Endothelial cell of umbilical vein (primary cell): Measurements from ENCODE around the gene DGKI. TPM values are rescaled to one million over a fixed set of nuclear protein-coding genes. Genes with fewer than 3 reads are reported as not detected.

Experiments used
- BruUV-seq: library from RNA; stranded (reverse); fragments of 400-500 nt; replicated peaks from 2 replicates; lab custom pipeline; 2021; lab: Mats Ljungman, UMichigan
- CTCF ChIA-PET: fragments of 300-600, 350-600 bp; sonication (Branson Sonifier 250); formaldehyde crosslinking; loops from one replicate; lab custom pipeline; 2021; ENCODE audit warnings: antibody characterized with exemption, inconsistent platforms; lab: Charles Lee
- POLR2A ChIA-PET: fragments of 300-600, 350-600 bp; sonication (Branson Sonifier 250); formaldehyde crosslinking; loops from one replicate; lab custom pipeline; 2021; ENCODE audit warnings: antibody characterized with exemption, inconsistent platforms; lab: Charles Lee
- DNase-seq: peaks from one replicate; pipeline ENCODE4 v3.0.0-alpha.2; 2011; ENCODE audit warnings: low read depth, low spot score
- FAIRE-seq: peaks from 2 replicates; lab custom pipeline; 2011; peaks lifted over from hg19 to GRCh38; lab: Jason Lieb, UNC
- H2AFZ ChIP-seq: 2 replicates; pipeline ENCODE4 v1.6.0; 2012; ENCODE audit warnings: low read depth, low read length, control low read depth, inconsistent platforms
- H3K27ac ChIP-seq: 2 replicates; pipeline ENCODE4 v1.5.1; 2011; ENCODE audit warnings: low read depth, mild to moderate bottlenecking, control low read depth, low read length, moderate library complexity; ENCODE audit not compliant: insufficient read depth
- H3K27me3 ChIP-seq, 2 experiments: 2 replicates each; pipeline versions ENCODE4 v1.6.0 to v1.6.1; 2011; ENCODE audit warnings: low read length in 2 of 2, mixed read lengths in 1 of 2; ENCODE audit not compliant: control insufficient read depth in 2 of 2, insufficient read depth in 2 of 2
- H3K36me3 ChIP-seq, 2 experiments: 2 replicates in 1 of 2; 3 replicates in 1 of 2; pipeline ENCODE4 v1.5.1; 2011; ENCODE audit warnings: low read length in 2 of 2, mild to moderate bottlenecking in 1 of 2, moderate library complexity in 1 of 2; ENCODE audit not compliant: control insufficient read depth in 2 of 2, insufficient read depth in 2 of 2; ENCODE audit errors: extremely low read depth in 1 of 2
- H3K4me1 ChIP-seq: 3 replicates; pipeline ENCODE4 v1.5.1; 2011; ENCODE audit warnings: mild to moderate bottlenecking, low read length; ENCODE audit not compliant: control insufficient read depth, insufficient read depth; ENCODE audit errors: extremely low read depth
- H3K4me2 ChIP-seq: 2 replicates; pipeline ENCODE4 v1.6.1; 2011; ENCODE audit warnings: low read length, control low read depth, mixed read lengths; ENCODE audit not compliant: insufficient read depth
- H3K4me3 ChIP-seq, 3 experiments: fragments of 200-600 bp in 1 of 3; sonication (generic), shearing (Covaris generic) in 1 of 3; replicated peaks in 1 of 3; 2 replicates each; pipeline ENCODE4 v1.5.1; 2011 to 2016; ENCODE audit warnings: control low read depth in 3 of 3, low read length in 3 of 3, mild to moderate bottlenecking in 2 of 3, inconsistent platforms in 1 of 3, low read depth in 1 of 3, moderate library complexity in 1 of 3; ENCODE audit not compliant: insufficient read depth in 1 of 3
- H3K79me2 ChIP-seq: 2 replicates; pipeline ENCODE4 v1.6.0; 2012; ENCODE audit warnings: low read length, inconsistent platforms; ENCODE audit not compliant: control insufficient read depth, insufficient read depth
- H3K9ac ChIP-seq: replicated peaks from 2 replicates; pipeline ENCODE3; 2011; ENCODE audit warnings: low read length, control low read depth; ENCODE audit not compliant: insufficient read depth; ENCODE audit errors: extremely low read depth
- H3K9me1 ChIP-seq: replicated peaks from 3 replicates; pipeline ENCODE4 v1.6.0; 2011; ENCODE audit warnings: mild to moderate bottlenecking, low read length; ENCODE audit not compliant: control insufficient read depth, insufficient read depth; ENCODE audit errors: extremely low read depth
- H3K9me3 ChIP-seq: replicated peaks from 2 replicates; pipeline ENCODE4 v1.5.1; 2012; ENCODE audit warnings: low read length, inconsistent platforms; ENCODE audit not compliant: control insufficient read depth, insufficient read depth
- H4K20me1 ChIP-seq: replicated peaks from 2 replicates; pipeline ENCODE3; 2011; ENCODE audit warnings: mild to moderate bottlenecking, low read length; ENCODE audit not compliant: control insufficient read depth, insufficient read depth; ENCODE audit errors: extremely low read depth
- EZH2 ChIP-seq: IDR thresholded peaks from 2 replicates; pipeline ENCODE4 v1.6.1; 2012; ENCODE audit warnings: borderline replicate concordance, low read depth, mild to moderate bottlenecking, moderate library complexity, low read length, inconsistent platforms; ENCODE audit not compliant: severe bottlenecking
- FOS ChIP-seq: IDR thresholded peaks from 2 replicates; pipeline ENCODE4 v1.6.1; 2011; ENCODE audit warnings: mild to moderate bottlenecking, low read length, moderate library complexity, borderline replicate concordance; ENCODE audit not compliant: insufficient read depth
- GATA2 ChIP-seq: IDR thresholded peaks from 2 replicates; pipeline ENCODE4 v1.7.0; 2011; ENCODE audit warnings: low read depth, mild to moderate bottlenecking, moderate library complexity, mixed read lengths, low read length; ENCODE audit not compliant: insufficient read length, insufficient read depth
- JUN ChIP-seq: IDR thresholded peaks from 2 replicates; pipeline ENCODE4 v1.6.1; 2011; ENCODE audit warnings: borderline replicate concordance, low read depth; ENCODE audit not compliant: insufficient read length, insufficient read depth
- MAX ChIP-seq: IDR thresholded peaks from 2 replicates; pipeline ENCODE4 v1.6.1; 2011; ENCODE audit not compliant: insufficient read depth, insufficient read length
- MYC ChIP-seq: IDR thresholded peaks from one replicate; pipeline ENCODE4 v1.6.1; 2011; ENCODE audit warnings: mild to moderate bottlenecking, low read depth, low read length
- POLR2A ChIP-seq: IDR thresholded peaks from 2 replicates; pipeline ENCODE4 v1.6.1; 2012; ENCODE audit warnings: low read depth, mild to moderate bottlenecking, control low read depth, low read length
- POLR2AphosphoS5 ChIP-seq: IDR thresholded peaks from 2 replicates; pipeline ENCODE4 v1.6.1; 2012; ENCODE audit warnings: low read depth, mild to moderate bottlenecking, control low read depth, low read length, moderate library complexity; ENCODE audit not compliant: insufficient read depth
- dilution Hi-C: fragments of 300-500 bp; cut with MboI; formaldehyde crosslinking; loops from one replicate; pipeline ENCODE4 v1.15.0; 2019; ENCODE audit warnings: low sequenced_read_pairs; ENCODE audit not compliant: extremely low pct_ligation_motif_present
- intact Hi-C: fragments of 100-400 bp; cut with micrococcal nuclease; formaldehyde crosslinking; loops from one replicate; pipeline ENCODE4 v1.10.0; 2022
- polyA plus RNA-seq, 4 experiments: library from polyadenylated mRNA; depleted of rRNA in 3 of 4; stranded (reverse) in 3 of 4; unstranded in 1 of 4; fragments of >200 nt; gene quantifications; 2 replicates each; pipeline versions ENCODE4 v1.2.1 to v1.2.3, GENCODE V29; 2011 to 2012; ENCODE audit warnings: missing spikeins in 1 of 4
- total RNA-seq: library from RNA; stranded (reverse); gene quantifications from 2 replicates; pipeline ENCODE4 v1.2.3, GENCODE V29; 2021
- TF ChIP-seq, protein P1 (sequence below), 2 donors: IDR thresholded peaks; 1 replicate in 1 of 2; 2 replicates in 1 of 2; pipeline ENCODE4 v1.5.1; 2011; ENCODE audit warnings: low read length in 2 of 2, mild to moderate bottlenecking in 2 of 2, moderate library complexity in 2 of 2, control low read depth in 1 of 2, inconsistent platforms in 1 of 2, low read depth in 1 of 2; ENCODE audit not compliant: insufficient read depth in 1 of 2; ENCODE audit errors: extremely low read depth in 1 of 2

DGKI gene
- total and polyA plus RNA-seq, 2 donors (not counting 3 experiments of a cell fraction or from before 2014, with no cell fraction given) = 0.11 to 0.51 TPM

- no peak overlapping the region for H2AFZ ChIP-seq
- CTCF ChIA-PET = no interaction called here
- dilution Hi-C loops (no loop called here), intact Hi-C loops (no loop called here)
- DNase-seq = no peak
- H3K27me3 ChIP-seq = no peaks in the 10 kb centered on the region
- POLR2A ChIA-PET = no interaction called here
- H3K36me3 ChIP-seq = peaks cover 11 to 23% of the 10 kb centered on the region in 2 experiments
- no peak overlapping the region for H3K9ac ChIP-seq
- H3K79me2 ChIP-seq = no peaks in the 10 kb centered on the region
- no peak overlapping the region for H3K27ac ChIP-seq
- no peak overlapping the region for H3K4me2 ChIP-seq
- no peaks in the 10 kb centered on the region for H4K20me1 ChIP-seq
- BruUV-seq = no TSS peak
- peaks cover 6% of the 10 kb centered on the region for H3K4me1 ChIP-seq
- no peaks in the 10 kb centered on the region for H3K9me1 ChIP-seq
- no peak for TF ChIP-seq GATA2
- no peak for TF ChIP-seq JUN
- TF ChIP-seq POLR2A = no peak
- TF ChIP-seq MAX = no peak
- TF ChIP-seq POLR2AphosphoS5 = no peak
- TF ChIP-seq, protein P1, sequence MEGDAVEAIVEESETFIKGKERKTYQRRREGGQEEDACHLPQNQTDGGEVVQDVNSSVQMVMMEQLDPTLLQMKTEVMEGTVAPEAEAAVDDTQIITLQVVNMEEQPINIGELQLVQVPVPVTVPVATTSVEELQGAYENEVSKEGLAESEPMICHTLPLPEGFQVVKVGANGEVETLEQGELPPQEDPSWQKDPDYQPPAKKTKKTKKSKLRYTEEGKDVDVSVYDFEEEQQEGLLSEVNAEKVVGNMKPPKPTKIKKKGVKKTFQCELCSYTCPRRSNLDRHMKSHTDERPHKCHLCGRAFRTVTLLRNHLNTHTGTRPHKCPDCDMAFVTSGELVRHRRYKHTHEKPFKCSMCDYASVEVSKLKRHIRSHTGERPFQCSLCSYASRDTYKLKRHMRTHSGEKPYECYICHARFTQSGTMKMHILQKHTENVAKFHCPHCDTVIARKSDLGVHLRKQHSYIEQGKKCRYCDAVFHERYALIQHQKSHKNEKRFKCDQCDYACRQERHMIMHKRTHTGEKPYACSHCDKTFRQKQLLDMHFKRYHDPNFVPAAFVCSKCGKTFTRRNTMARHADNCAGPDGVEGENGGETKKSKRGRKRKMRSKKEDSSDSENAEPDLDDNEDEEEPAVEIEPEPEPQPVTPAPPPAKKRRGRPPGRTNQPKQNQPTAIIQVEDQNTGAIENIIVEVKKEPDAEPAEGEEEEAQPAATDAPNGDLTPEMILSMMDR (IDR thresholded peaks at IDR 0.05; ENCODE audit: extremely low read depth in 1 of 2, insufficient read depth in 1 of 2, low read depth in 1 of 2, low read length in 2 of 2) = no peak
- no peak for TF ChIP-seq MYC
- TF ChIP-seq FOS = no peak
- no peak for TF ChIP-seq EZH2
- FAIRE-seq = no peak
- H3K4me3 ChIP-seq = no peak overlapping the region
- H3K9me3 ChIP-seq = no peaks in the 10 kb centered on the region
These were observed 26.8 kb upstream of the DGKI start for GRCh38 chr7:137873524-137873923.
